GM19324 (cell line): ENCODE data around the gene EIF3F.
"Not testable (repeated sequence)": the region's sequence is repeated elsewhere in the genome, so short reads cannot be mapped to it uniquely, and the experiment has no call there.

ENCODE experiments used
- ATAC-seq: cut with Tn5 transposase; IDR thresholded peaks from one replicate; pipeline ENCODE4 v1.9.1; 2021; ENCODE audit warnings: mild to moderate bottlenecking, moderate library complexity; ENCODE audit not compliant: unreplicated experiment, low FRiP score

EIF3F gene

DNA sequence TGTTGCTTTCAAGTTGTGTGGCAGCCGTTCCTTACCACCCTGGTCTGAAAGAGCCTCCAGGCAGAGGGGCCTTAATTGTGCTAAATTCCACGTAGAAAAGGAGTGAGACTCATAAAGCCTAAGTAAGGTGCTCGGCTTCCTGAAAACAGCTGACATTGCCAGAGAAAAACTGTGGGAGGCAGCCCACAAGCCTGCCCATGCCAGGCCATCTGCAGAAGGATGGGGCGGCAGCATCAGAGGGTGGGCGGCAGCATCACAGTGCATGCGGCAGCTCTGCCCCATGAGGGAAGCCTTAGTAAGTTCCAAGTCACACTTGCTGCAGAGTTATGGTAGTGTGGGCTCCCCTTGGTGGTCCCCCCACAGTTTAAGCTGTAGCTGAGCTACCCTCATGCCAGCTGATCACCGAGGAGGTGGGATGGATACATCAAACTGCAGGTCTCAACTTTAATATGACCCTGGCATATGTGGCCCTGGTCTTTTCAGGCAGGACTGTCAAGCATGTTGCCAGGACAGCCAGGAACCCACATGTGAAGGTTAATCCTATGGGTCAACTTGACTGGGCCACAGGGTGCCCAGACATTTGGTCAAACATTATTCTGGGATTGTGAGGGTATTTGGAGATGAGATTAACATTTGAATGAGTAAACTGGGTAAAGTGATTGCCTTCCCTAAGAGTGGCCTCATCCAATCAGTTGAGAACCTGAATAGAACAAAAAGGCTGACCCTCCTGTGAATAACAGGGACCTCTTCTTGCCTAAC, 3.1 kb upstream of the EIF3F start:
- no peak for ATAC-seq

DNA sequence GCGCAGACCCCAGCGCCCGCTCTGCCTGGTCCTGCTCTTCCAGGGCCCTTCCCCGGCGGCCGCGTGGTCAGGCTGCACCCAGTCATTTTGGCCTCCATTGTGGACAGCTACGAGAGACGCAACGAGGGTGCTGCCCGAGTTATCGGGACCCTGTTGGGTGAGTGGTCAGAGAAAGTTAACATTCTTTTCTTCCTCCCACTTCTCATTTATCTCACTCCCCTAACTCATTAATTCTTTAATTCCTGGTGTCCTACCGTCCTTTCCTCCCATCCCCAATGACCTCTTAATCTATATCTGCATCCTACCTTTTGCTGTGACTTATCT, 385 bp downstream of the EIF3F start:
- ATAC-seq, result not testable (repeated sequence)

DNA sequence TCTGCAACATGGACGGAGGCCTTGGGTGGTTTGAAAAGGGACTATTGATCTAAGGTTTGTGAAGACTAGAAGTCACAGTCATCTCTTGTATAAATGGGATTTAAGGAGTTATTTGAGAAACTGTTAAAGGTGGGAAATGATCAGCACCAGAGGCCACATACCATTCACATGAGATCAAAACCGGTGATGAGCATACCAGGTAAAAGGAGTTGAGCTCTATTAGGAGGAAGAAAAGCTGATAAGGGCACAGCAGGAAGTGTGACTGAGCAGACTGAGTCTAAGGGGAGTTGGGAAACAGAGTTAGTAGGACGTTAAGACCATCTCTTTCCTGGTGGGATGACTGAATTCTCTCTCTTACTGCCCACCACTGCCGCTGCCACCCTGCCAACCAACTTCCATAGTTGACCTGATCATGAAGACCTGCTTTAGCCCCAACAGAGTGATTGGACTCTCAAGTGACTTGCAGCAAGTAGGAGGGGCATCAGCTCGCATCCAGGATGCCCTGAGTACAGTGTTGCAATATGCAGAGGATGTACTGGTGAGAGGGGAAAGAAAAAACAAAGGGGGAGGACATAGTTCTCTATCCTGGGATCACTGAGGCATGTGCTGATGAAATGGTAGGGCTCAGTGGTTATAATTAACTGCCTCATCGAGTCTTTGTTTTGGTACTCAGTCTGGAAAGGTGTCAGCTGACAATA, 7.6 kb downstream of the EIF3F start:
- ATAC-seq, result no peak

DNA sequence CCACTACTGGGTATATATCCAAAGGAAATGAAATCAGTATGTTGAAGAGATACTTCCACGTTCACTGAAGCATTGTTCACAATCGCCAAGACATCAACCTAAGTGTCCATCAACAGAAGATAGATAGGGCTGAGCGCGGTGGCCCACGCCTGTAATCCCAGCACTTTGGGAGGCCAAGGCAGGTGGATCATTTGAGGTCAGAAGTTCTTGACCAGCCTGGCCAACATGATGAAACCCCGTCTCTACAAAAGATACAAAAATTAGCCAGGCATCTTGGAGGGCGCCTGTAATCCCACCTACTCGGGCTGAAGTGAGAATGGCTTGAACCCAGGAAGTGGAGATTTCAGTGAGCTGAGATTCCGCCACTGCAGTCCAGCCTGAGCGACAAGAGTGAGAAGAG, 12.7 kb downstream of the EIF3F start:
- no peak for ATAC-seq

DNA sequence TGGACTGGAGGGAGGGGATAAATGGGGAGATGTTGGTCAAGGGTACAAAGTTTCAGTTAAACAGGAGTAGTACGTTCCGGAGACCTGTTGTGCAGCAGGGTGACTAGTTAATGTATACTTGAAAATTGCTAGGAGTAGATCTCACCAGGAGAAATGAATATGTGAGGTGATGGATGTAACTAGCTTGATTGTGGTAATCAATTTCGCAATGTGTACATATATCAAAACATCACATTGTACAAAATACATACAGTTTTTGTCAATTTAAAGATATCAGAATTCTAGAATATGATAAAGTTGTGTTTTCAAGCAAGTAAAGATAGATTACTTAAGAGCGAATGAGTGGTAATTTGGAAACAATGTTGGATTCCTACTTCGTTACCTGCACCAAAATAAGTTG, 13.3 kb downstream of the EIF3F start:
- ATAC-seq, result no peak

DNA sequence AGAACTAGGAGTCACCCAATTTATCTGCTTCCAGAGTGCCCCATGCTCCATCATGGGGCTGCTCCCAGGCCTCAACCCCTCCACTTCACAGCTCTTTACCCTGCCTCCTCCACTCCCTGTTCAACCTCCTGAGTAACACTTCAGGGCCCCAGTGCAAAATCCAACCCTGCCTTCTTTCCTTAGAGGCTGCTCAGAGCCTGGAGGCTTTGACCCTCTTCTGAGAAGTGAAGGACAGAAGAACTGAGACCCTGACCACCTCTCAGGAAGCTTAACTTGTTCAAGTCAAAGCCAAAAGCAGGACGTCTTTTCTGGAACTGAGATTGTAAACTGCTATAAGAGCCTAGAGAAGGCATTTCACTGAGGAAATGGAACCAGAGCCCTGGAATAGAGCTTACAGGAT, 15.5 kb downstream of the EIF3F start:
- ATAC-seq, result no peak

DNA sequence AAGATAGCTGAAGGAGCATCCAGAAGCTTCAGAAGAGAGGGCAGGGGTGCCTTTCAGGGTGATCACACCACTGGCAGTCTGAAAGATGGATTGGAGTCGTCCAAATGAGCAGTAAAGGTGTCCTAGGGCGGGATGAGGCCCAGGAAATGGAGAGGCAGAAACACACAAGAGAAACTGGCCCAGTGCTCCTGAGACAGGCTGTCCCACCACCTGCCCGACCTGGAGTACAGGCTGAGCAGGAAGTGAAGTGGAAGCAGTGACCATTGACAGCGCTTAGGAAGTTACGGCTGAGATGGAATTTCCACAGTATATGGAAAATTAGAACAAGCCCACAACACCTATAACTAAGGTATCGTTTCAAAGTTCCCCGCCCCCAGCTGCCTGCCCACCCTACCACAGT, 16.1 kb downstream of the EIF3F start:
- no peak for ATAC-seq

DNA sequence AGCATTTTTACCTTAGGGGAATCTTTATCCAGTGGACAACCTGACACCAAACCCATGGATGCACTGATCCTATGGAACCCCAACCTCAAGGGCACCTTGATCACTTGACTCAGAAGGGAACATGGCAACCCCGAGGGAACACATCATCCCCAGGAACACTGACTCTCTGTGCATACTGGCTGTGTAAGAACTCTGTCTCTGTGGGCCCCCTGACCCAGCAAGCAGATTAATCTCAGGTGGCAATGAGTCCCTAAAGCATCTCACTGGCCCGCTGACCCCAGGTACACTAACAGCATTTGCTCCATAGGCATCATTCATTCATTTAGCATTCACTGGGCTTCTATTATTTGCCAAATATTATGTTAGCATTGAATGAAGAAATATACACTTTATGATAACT, 16.9 kb downstream of the EIF3F start:
- no peak for ATAC-seq

DNA sequence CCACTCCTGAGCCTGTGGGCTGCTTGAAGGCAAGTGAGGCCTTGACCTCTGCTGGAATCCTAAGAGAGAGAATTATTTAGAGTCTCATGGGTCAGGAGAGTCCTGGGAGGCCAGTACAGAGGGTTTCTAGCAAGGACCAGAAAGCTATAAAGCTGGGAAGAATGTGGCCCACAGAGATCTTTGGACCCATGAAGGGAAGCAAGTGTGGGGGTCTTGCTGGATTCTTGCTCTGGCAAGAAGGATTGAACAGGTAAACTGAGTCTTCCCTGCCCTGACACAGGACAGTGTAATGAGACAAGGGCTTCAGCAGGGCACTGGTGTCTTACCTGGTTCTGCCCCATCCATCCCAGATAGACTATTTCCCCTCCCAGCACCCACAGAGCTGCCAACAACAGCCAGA, 18.4 kb downstream of the EIF3F start:
- no peak for ATAC-seq

DNA sequence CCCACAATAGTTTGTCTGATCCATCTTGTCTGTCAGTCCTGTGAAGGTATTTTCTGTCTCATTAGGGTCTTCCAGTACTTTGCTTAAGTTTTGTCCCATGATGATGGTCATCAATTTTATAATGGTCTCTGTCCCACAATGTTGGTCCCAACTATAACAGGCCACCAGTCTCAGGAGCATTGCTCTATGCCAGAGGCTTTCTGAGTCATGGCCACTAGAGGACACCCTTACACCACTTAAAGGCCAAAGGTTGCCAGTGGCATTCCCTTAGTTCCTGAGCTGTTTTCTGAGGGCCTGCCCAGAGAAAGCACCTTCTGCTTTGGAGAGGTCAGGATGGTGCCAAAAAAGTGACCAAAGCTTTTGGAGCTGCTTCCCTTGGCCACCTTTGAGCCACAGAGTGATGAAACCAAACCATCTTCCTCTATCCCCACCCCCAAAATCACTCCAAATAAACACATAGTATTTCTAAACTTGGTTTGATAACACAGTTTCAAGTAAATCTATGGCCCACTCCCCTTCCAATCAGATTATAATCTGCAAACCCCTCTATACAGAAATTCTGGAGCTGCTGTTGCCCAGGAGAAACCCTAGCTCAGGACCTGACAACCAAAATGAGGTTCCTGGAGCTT, 19.3 kb downstream of the EIF3F start:
- peak; percentile 75 for ATAC-seq

DNA sequence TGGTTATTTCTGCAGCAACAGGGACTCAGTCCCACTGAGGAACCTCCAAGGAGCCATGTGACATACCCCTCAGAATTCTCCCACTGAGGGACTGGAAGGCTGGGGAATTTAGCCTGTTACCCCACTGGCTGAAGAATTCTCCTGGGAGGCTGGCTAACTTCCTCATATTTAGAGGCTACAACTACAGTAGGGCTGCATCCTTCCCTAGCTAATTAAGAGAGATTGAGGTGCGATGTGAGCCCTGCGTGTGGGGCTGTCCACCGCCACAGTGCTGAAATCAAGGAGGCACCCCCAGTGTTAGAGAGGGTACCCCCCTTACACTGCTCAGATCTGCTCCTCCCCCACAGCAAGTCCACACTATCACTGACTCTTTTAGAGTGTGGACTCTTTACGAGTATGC, 21.1 kb downstream of the EIF3F start:
- no peak for ATAC-seq

DNA sequence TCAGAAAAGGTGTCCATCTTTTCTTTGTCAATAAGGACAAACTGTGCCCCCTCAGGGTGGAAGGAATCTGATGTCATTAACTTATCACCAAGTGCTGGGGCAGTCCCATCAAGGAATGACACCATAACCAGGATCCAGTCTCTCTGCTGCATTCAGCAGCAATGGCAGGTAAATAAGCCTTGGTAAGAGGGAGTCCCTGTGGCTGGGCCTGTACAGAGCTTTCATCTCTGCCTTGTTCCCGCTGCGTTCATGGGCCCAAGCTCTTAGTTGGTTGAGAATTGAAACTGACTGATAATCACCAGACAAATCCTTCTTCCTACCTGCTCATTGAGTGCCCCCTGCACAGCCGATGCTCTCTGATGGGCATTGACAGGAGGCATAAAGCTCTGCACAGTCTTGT, 22.7 kb downstream of the EIF3F start:
- no peak for ATAC-seq

DNA sequence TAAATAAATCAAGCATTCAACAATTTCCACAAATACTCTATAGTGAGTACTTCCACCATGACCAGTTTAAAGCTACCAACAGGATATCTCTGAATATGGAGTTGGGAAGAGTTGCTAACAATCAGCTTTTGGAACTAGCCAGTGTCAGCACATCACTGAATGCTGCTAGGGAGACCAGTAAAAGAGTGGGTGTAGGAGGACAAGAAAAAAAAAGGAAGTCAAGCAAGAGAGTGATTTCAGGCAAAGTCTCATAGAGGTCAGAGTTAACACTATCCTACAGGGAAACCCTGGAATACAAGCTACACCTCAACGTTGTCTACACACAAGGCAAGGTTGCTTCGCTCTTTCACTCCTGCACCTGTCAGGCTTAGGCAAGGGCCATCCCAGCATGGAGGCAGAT, 24.2 kb downstream of the EIF3F start:
- ATAC-seq, result no peak

DNA sequence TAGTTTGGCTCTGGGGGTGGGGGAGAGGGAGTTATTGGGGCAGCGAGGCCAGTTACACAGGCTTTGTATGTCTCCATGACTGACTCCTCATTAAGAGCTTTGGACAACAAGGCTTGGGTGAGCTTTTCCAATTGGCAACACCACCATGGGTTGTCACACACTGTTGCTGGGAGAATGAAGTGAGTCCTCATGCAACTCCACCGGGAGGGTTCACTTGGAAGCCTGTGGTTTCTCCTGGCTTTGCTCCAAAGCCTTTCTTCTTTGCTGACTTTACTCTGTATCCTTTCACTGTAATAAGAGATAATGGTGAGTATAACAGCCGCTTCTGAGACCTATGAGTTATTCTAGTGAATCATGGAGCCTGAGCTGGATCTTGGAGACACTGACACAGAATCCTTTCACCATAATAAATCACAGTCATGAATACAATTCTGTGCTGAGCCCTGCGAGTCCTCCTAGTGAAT, 24.9 kb downstream of the EIF3F start:
- no peak for ATAC-seq

DNA sequence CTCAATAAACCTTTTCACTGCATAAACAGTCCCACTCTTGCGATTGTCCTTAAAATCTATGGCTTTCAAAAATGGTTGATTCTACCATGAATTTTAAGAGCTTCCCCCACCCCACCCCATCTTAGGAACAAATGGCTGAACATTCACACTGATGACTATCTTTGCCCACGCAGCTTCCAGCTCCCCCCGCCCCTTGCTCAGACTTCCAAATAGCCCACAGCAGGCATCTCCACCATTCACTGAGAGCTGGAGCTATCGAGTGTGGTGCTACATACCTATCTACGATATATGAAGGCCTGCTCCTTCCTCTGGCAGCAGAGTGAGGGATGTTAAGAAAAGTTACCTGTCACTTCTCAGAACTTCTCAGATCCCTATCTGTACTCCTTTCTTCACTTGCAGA, 26.7 kb downstream of the EIF3F start:
- ATAC-seq, result no peak

DNA sequence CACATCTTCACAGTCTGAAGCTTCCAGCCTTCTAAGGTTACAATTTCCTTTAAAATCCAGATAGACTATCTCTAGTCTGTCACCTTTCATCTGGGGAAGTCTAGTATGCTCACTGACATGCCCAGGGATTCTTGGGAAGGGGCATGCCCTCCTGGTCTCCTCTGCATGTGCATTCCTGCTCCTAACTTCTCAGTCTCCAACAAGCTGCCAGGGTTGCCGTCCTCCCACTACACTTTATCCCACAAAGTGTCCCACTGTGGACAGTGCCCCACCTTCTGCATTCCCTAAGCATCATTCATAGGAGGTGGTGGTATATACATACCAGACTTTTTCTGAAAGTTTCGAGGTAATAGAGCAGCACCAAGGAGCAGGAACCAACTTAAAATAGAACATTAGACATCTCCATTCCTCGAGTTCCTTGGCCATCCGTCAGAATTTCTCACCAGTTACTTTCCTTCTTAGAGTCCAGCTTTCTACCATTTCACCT, 28.7 kb downstream of the EIF3F start:
- no peak for ATAC-seq

DNA sequence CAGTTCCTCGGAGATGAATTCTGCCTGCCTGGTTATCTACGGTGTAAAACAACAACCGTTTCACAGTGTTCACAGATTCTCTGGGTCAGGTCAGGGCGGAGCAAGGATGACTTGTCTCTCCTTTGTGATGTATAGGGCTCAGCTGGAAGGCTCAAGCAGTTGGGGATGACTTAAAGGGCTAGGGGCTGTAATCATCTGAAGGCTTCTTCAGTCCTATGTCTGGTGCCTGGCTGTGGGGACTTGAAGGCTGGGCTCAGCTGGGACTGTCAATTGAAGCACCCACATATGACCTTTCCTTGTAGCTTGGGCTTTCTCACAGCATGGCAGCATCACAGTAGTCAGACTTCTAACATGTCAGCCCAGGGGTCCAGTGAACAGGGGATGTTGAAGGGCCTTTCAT, 29.3 kb downstream of the EIF3F start:
- ATAC-seq, result no peak

DNA sequence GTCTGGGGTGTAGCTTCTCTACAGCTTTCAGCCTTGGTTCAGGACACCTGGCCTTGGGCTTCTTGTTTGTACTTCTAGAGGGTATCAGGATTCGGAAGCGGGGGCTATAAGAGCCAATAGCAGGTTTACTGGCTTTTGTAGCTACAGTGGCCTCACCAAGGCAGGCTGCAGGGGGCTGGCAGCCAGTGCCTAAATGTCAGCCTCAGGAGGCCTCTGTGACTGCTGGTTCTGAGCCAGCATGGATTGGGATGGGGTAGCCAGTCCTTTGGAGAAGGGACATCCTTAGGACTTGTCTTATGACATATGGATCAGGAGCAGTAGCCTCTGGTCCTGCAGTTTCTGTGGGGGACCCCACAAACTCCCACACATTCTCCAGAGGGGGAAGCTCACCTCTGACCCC, 29.9 kb downstream of the EIF3F start:
- no peak for ATAC-seq

DNA sequence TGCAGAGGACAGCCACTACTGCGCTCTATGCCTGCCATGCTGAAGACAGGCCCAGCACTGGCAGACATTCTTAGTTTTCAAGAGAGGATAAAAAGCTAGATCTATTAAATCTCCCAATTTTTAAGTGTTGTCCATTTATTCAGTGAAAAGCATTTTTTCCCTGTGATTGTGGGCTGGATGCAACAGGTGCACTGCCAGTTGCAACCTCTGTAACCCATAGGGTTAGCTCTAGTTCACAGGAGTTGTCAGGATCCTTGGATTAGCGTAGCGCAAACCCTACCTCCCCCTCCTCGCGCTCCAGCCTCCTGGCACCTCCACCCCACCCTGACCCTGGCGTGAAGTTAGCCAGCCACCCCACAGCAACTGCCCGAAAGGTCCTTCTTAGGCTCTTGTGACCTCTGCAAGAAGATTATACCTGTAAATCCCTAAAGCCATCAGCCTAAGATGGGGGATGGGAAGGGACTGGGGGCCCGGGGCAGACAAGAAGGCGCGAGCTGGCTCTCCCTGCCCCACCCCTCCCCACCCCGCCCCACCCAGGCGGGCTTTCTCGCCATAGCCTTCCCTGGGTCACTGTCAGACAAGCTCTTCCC, 30.9 kb downstream of the EIF3F start:
- no peak for ATAC-seq

DNA sequence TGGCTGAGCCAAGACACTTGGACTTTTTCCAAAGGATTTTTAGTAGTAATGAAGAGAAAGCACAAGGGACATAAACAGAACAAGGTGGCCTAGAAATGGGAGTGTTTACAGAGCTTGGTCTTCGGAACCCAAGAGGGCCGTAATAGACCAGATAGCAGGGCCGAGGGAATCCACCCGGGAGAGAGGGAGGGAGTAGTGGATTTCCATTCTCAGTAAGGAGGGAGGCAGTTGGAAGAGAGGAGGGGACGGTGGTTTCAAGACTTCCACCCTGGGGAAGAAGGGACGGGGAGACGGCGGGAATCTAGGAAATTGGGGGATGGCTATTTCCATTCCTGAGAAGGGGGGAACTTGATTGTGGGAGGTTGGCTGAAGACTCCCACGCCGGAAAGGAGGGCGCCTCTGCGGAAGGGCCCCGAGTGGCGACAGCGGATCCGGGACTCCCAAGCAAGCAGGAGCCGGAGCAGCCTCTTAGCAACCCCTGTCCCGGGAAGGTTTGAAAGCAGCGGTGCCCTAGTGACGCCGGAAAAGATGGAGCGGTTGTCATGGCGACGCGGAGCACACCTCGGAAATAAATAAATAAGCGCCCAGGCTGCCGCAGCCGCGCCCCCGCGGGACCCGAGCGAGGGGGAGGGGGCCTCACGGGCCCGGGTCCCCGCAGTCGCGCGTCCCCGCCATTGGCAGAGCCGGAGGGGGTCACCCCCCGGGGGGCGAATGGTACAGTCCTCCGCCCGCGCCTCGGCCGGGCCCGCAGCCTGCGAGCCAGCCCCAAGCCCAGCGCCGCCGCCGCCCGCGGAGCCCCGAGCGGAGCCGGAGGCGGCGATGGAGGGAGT, 31.6 kb downstream of the EIF3F start:
- ATAC-seq, result no peak
